Activated naive CD4-positive, alpha-beta T cell treated with anti-CD3 and anti-CD28 coated beads, Interleukin-2, amount 50 U/mL, for 72 hours (primary cell): ENCODE results near the gene RAF1. TPM values are rescaled to one million over a fixed set of nuclear protein-coding genes. Genes with fewer than 3 reads are reported as not detected.
A peak's percentile ranks its signal among the peaks of the same experiment; 100 is the strongest.
"Not testable (repeated sequence)": the region's sequence is repeated elsewhere in the genome, so short reads cannot be mapped to it uniquely, and the experiment has no call there.

Experiments
- ATAC-seq, 2 donors: fragments of 150-1000 bp; cut with Tn5 transposase; 2 replicates each; pipeline ENCODE4 v1.10.0; 2021; ENCODE audit warnings: mild to moderate bottlenecking in 2 of 2, moderate library complexity in 2 of 2
- DNase-seq, 2 donors: peaks; one replicate each; pipeline ENCODE4 v3.0.0; 2021 to 2022; ENCODE audit warnings: low spot score in 2 of 2
- H3K27ac Mint-ChIP-seq, 2 donors: one replicate each; pipeline ENCODE4 v1.8.0; 2022; ENCODE audit warnings: mild to moderate bottlenecking in 2 of 2, mixed read lengths in 2 of 2
- H3K36me3 Mint-ChIP-seq, 2 donors: one replicate each; pipeline ENCODE4 v1.8.0; 2022; ENCODE audit warnings: mixed read lengths in 2 of 2
- H3K9me3 Mint-ChIP-seq, 2 donors: one replicate each; pipeline ENCODE4 v1.8.0; 2022; ENCODE audit warnings: mixed read lengths in 2 of 2
- total RNA-seq, 2 donors: library from RNA; stranded (reverse); gene quantifications; one replicate each; pipeline ENCODE4 v1.2.3, GENCODE V29; 2022

The RAF1 gene
- total RNA-seq, 2 donors from 2014 or later = 75.9 to 97.0 TPM

- ATAC-seq (no peak), DNase-seq (no peak)
- Mint-ChIP-seq H3K27ac (no peak overlapping the region), H3K36me3 (no peaks in the 10 kb centered on the region), H3K9me3 (no peaks in the 10 kb centered on the region)
Measured at GRCh38 chr3:12686096-12686495, 22.2 kb upstream of the RAF1 start.

GRCh38 chr3:12681943-12682390, 18.1 kb upstream of the RAF1 start:
- peak in 1 of 2 donors; percentile 74 for ATAC-seq
- DNase-seq = no peak
- Mint-ChIP-seq H3K9me3 (no peaks in the 10 kb centered on the region), H3K27ac (peak overlapping the region in 1 of 2 donors; percentile 12), H3K36me3 (no peaks in the 10 kb centered on the region)

GRCh38 chr3:12681089-12681942, 17.4 kb upstream of the RAF1 start:
- peak in 1 of 2 donors; percentile 20 for ATAC-seq
- H3K9me3 Mint-ChIP-seq = no peaks in the 10 kb centered on the region
- no peak for DNase-seq
- peak overlapping the region in 1 of 2 donors; percentile 12 for H3K27ac Mint-ChIP-seq
- H3K36me3 Mint-ChIP-seq = no peaks in the 10 kb centered on the region

GRCh38 chr3:12679468-12679867, 15.6 kb upstream of the RAF1 start:
- peaks cover 0 to 6% of the 10 kb centered on the region in 2 donors for H3K36me3 Mint-ChIP-seq
- DNase-seq = no peak
- no peak for ATAC-seq
- no peaks in the 10 kb centered on the region for H3K9me3 Mint-ChIP-seq
- no peak overlapping the region for H3K27ac Mint-ChIP-seq

GRCh38 chr3:12677616-12678015, 13.7 kb upstream of the RAF1 start:
- H3K27ac Mint-ChIP-seq = no peak overlapping the region
- no peak for ATAC-seq
- no peaks in the 10 kb centered on the region for H3K9me3 Mint-ChIP-seq
- DNase-seq = no peak
- peaks cover 0 to 6% of the 10 kb centered on the region in 2 donors for H3K36me3 Mint-ChIP-seq

- no peaks in the 10 kb centered on the region for H3K9me3 Mint-ChIP-seq
Measured at GRCh38 chr3:12675115-12675810, 11.3 kb upstream of the RAF1 start.

GRCh38 chr3:12673956-12674736, 10.2 kb upstream of the RAF1 start:
- not testable (repeated sequence) for ATAC-seq

More at GRCh38 chr3:12675115-12675810, 11.3 kb upstream of the RAF1 start:
- H3K27ac Mint-ChIP-seq = peak overlapping the region in 1 of 2 donors; percentile 32
- ATAC-seq (no peak), DNase-seq (no peak)
- H3K36me3 Mint-ChIP-seq = peaks cover 0 to 6% of the 10 kb centered on the region in 2 donors

GRCh38 chr3:12671120-12671450, 7.2 kb upstream of the RAF1 start:
- H3K27ac Mint-ChIP-seq = no peak overlapping the region
- peaks cover 0 to 6% of the 10 kb centered on the region in 2 donors for H3K36me3 Mint-ChIP-seq
- ATAC-seq = no peak
- no peaks in the 10 kb centered on the region for H3K9me3 Mint-ChIP-seq
- no peak for DNase-seq

More at GRCh38 chr3:12673956-12674736, 10.2 kb upstream of the RAF1 start:
- not testable (repeated sequence) for H3K27ac Mint-ChIP-seq, H3K9me3 Mint-ChIP-seq, DNase-seq, H3K36me3 Mint-ChIP-seq

GRCh38 chr3:12670365-12671119, 6.6 kb upstream of the RAF1 start:
- Mint-ChIP-seq H3K36me3 (peaks cover 0 to 3% of the 10 kb centered on the region in 2 donors), H3K9me3 (no peaks in the 10 kb centered on the region), H3K27ac (no peak overlapping the region)
- ATAC-seq (no peak), DNase-seq (no peak)

- Mint-ChIP-seq H3K9me3 (no peaks in the 10 kb centered on the region), H3K36me3 (peaks cover 15 to 19% of the 10 kb centered on the region in 2 donors), H3K27ac (peak overlapping the region; percentile 94 to 100)
- ATAC-seq (peak; percentile 51 to 64), DNase-seq (peak in 1 of 2 donors; percentile 61)
Measured at GRCh38 chr3:12663401-12663935, 449 bp downstream of the RAF1 start.

GRCh38 chr3:12662593-12663400, 1.1 kb downstream of the RAF1 start:
- peak; percentile 4 to 35 for ATAC-seq
- peak overlapping the region; percentile 94 to 98 for H3K27ac Mint-ChIP-seq
- peaks cover 15 to 19% of the 10 kb centered on the region in 2 donors for H3K36me3 Mint-ChIP-seq
- H3K9me3 Mint-ChIP-seq = no peaks in the 10 kb centered on the region
- peak in 1 of 2 donors; percentile 39 for DNase-seq

- Mint-ChIP-seq H3K9me3 (no peaks in the 10 kb centered on the region), H3K27ac (peak overlapping the region; percentile 94 to 98), H3K36me3 (peaks cover 15 to 19% of the 10 kb centered on the region in 2 donors)
- ATAC-seq (no peak), DNase-seq (no peak)
Measured at GRCh38 chr3:12661926-12662592, 1.9 kb downstream of the RAF1 start.

- H3K36me3 Mint-ChIP-seq = peaks cover 18 to 19% of the 10 kb centered on the region in 2 donors
- not testable (repeated sequence) for ATAC-seq, H3K9me3 Mint-ChIP-seq, H3K27ac Mint-ChIP-seq, DNase-seq
Measured at GRCh38 chr3:12661375-12661774, 2.5 kb downstream of the RAF1 start.

- DNase-seq = no peak
- Mint-ChIP-seq H3K27ac (no peak overlapping the region), H3K9me3 (no peaks in the 10 kb centered on the region), H3K36me3 (peaks cover 19 to 24% of the 10 kb centered on the region in 2 donors)
- no peak for ATAC-seq
Measured at GRCh38 chr3:12660196-12660595, 3.7 kb downstream of the RAF1 start.
